Liver (tissue), 9 donors: Measurements from ENCODE around the gene SPANXD. TPM values are rescaled to one million over a fixed set of nuclear protein-coding genes. Genes with fewer than 3 reads are reported as not detected.

ENCODE experiments used
- DNase-seq: peaks from one replicate; pipeline ENCODE4 v3.0.0-alpha.2; 2017; ENCODE audit warnings: low spot score
- H3K27ac ChIP-seq, 2 donors: one replicate each; pipeline ENCODE4 v1.7.0; 2013; ENCODE audit warnings: inconsistent platforms in 2 of 2, low read length in 2 of 2, control low read depth in 1 of 2, low read depth in 1 of 2, mild to moderate bottlenecking in 1 of 2
- H3K27me3 ChIP-seq, 4 donors: one replicate each; pipeline versions ENCODE4 v1.6.1 to v1.7.0; 2013; ENCODE audit warnings: low read length in 3 of 4, inconsistent platforms in 1 of 4, mild to moderate bottlenecking in 1 of 4, moderate library complexity in 1 of 4; ENCODE audit not compliant: control insufficient read depth in 4 of 4, insufficient read depth in 4 of 4
- H3K36me3 ChIP-seq, 4 donors: one replicate each; pipeline versions ENCODE4 v1.6.1 to v1.7.0; 2013; ENCODE audit warnings: low read length in 3 of 4, mild to moderate bottlenecking in 3 of 4, low read depth in 1 of 4, moderate library complexity in 1 of 4; ENCODE audit not compliant: control insufficient read depth in 4 of 4, insufficient read depth in 3 of 4
- H3K4me1 ChIP-seq, 4 donors: one replicate each; pipeline versions ENCODE4 v1.6.1 to v1.7.0; 2013; ENCODE audit warnings: low read length in 3 of 4, mild to moderate bottlenecking in 3 of 4, moderate library complexity in 1 of 4; ENCODE audit not compliant: control insufficient read depth in 4 of 4, insufficient read depth in 4 of 4
- H3K4me3 ChIP-seq, 3 donors: one replicate each; pipeline versions ENCODE4 v1.6.1 to v1.7.0; 2013; ENCODE audit warnings: low read length in 3 of 3, control low read depth in 1 of 3, low read depth in 1 of 3, mild to moderate bottlenecking in 1 of 3
- H3K9ac ChIP-seq, 2 donors: one replicate each; pipeline ENCODE4 v1.7.0; 2013; ENCODE audit warnings: low read length in 2 of 2, mild to moderate bottlenecking in 2 of 2, moderate library complexity in 2 of 2, control low read depth in 1 of 2, low read depth in 1 of 2
- H3K9me3 ChIP-seq, 4 donors: one replicate each; pipeline versions ENCODE4 v1.6.1 to v1.7.0; 2013; ENCODE audit warnings: low read length in 3 of 4; ENCODE audit not compliant: control insufficient read depth in 4 of 4
- EGR1 ChIP-seq, 2 donors: IDR thresholded peaks; 2 replicates each; pipeline ENCODE4 v1.6.1; 2016 to 2018; ENCODE audit warnings: antibody characterized with exemption in 2 of 2, low read depth in 2 of 2
- FOXA1 ChIP-seq: IDR thresholded peaks from 2 replicates; pipeline ENCODE4 v1.6.1; 2016; ENCODE audit warnings: antibody characterized with exemption
- FOXA2 ChIP-seq: IDR thresholded peaks from 2 replicates; pipeline ENCODE4 v1.6.1; 2016; ENCODE audit warnings: antibody characterized with exemption
- GABPA ChIP-seq, 2 donors: IDR thresholded peaks in 1 of 2; conservative IDR thresholded peaks in 1 of 2; 2 replicates each; pipeline ENCODE4 v1.6.1; 2016; ENCODE audit warnings: antibody characterized with exemption in 2 of 2, mild to moderate bottlenecking in 1 of 2, moderate library complexity in 1 of 2
- HNF4A ChIP-seq, 2 donors: conservative IDR thresholded peaks; 2 replicates each; pipeline ENCODE4 v1.6.1; 2016; ENCODE audit warnings: antibody characterized with exemption in 2 of 2, mild to moderate bottlenecking in 2 of 2
- HNF4G ChIP-seq: IDR thresholded peaks from 2 replicates; pipeline ENCODE4 v1.6.1; 2016; ENCODE audit warnings: antibody characterized with exemption
- JUND ChIP-seq, 2 donors: IDR thresholded peaks; 2 replicates each; pipeline ENCODE4 v1.6.1; 2016; ENCODE audit warnings: antibody characterized with exemption in 2 of 2
- RAD21 ChIP-seq, 2 donors: IDR thresholded peaks; 2 replicates each; pipeline ENCODE4 v1.6.1; 2016; ENCODE audit warnings: antibody characterized with exemption in 2 of 2, mild to moderate bottlenecking in 2 of 2
- RXRA ChIP-seq, 2 donors: IDR thresholded peaks; 2 replicates each; pipeline ENCODE4 v1.6.1; 2017 to 2018; ENCODE audit warnings: antibody characterized with exemption in 2 of 2, mild to moderate bottlenecking in 1 of 2
- SP1 ChIP-seq: IDR thresholded peaks from 2 replicates; pipeline ENCODE4 v1.6.1; 2018; ENCODE audit warnings: antibody characterized with exemption, mild to moderate bottlenecking
- TAF1 ChIP-seq: conservative IDR thresholded peaks from 2 replicates; pipeline ENCODE4 v1.6.1; 2016; ENCODE audit warnings: antibody characterized with exemption, mild to moderate bottlenecking
- YY1 ChIP-seq: IDR thresholded peaks from 2 replicates; pipeline ENCODE4 v1.6.1; 2016; ENCODE audit warnings: antibody characterized with exemption, mild to moderate bottlenecking
- WGBS: extraction: QIAGEN DNeasy Blood & Tissue Kit; methylation state at CpG from one replicate; pipeline ENCODE4 v1.1.7; 2013; 5-methylcytosine and 5-hydroxymethylcytosine counted together
- polyA plus RNA-seq, 2 donors: library from polyadenylated mRNA; stranded (reverse) in 1 of 2; unstranded in 1 of 2; fragments of 200-250 nt in 1 of 2; fragments of >200 nt in 1 of 2; fragmentation: Nextera tagmentation in 1 of 2; extraction: Ambion mirVana in 1 of 2; gene quantifications; one replicate each; pipeline versions ENCODE4 v1.2.1 to v1.2.3, GENCODE V29; 2013 to 2015
- total RNA-seq, 2 donors: library from RNA; depleted of rRNA; stranded (reverse); fragments of >200 nt; gene quantifications; one replicate each; pipeline ENCODE4 v1.2.3, GENCODE V29; 2014
- TF ChIP-seq, protein P1 (sequence below): fragments of 150-350 bp; IDR thresholded peaks from 2 replicates; pipeline ENCODE4 v1.5.1; 2017; ENCODE audit warnings: improper control_type of control experiment, low read depth, low read length; ENCODE audit not compliant: missing input control
- TF ChIP-seq, protein P2 (sequence below): IDR thresholded peaks from 2 replicates; pipeline ENCODE4 v1.6.1; 2016; ENCODE audit warnings: antibody characterized with exemption
- TF ChIP-seq, protein P3 (sequence below): IDR thresholded peaks from 2 replicates; pipeline ENCODE4 v1.6.1; 2016; ENCODE audit warnings: antibody characterized with exemption
- TF ChIP-seq, protein P4 (sequence below): IDR thresholded peaks from 2 replicates; pipeline ENCODE4 v1.6.1; 2016; ENCODE audit warnings: antibody characterized with exemption, mild to moderate bottlenecking
- TF ChIP-seq, protein P5 (sequence below): IDR thresholded peaks from 2 replicates; pipeline ENCODE4 v1.6.1; 2016; ENCODE audit warnings: antibody characterized with exemption
- donor health status: healthy.
- donor health status: healthy.
- donor health status: healthy.
- donor health status: healthy.
- donor health status: healthy.

The SPANXD gene
- total and polyA plus RNA-seq, 4 donors = not detected

DNA sequence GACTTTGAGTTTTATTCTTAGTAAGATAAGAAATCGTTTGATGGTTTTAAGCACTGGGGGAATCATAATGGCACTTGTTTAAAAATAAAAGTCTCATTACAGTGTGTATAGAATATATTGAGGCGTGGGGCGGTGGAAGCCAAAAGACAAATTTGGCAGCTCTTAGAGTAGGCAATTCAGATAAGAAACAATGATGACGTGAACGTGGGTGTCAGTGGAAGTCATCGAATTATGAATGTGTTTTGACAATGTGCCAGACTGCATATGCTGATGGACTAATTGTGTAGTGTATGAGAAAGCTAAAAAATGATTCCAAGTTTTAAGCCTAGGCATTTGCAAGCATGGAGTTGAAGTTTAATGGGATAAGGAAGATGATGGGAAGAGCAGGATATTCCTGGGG lies 35.8 kb downstream of the SPANXD start:
- Histone ChIP-seq H3K36me3 (no peaks in the 10 kb centered on the region), H3K4me1 (no peaks in the 10 kb centered on the region), H3K27ac (no peak overlapping the region), H3K4me3 (no peak overlapping the region), H3K9ac (no peak overlapping the region), H3K27me3 (no peaks in the 10 kb centered on the region), H3K9me3 (no peaks in the 10 kb centered on the region)
- no peak for DNase-seq
- WGBS = 66% methylated on average over 6 of the region's 6 CpGs
- TF ChIP-seq RAD21 (IDR thresholded peaks at IDR 0.05) (no peak), HNF4A (conservative IDR thresholded peaks at IDR 0.05) (no peak), GABPA (IDR thresholded peaks at IDR 0.05 in 1 of 2, conservative IDR thresholded peaks at IDR 0.05 in 1 of 2) (no peak), HNF4G (no peak), EGR1 (IDR thresholded peaks at IDR 0.05; ENCODE audit: low read depth in 2 of 2) (no peak), SP1 (no peak), FOXA2 (no peak), RXRA (IDR thresholded peaks at IDR 0.05) (no peak), JUND (IDR thresholded peaks at IDR 0.05) (no peak), TAF1 (no peak), YY1 (no peak)
- TF ChIP-seq, protein P1, sequence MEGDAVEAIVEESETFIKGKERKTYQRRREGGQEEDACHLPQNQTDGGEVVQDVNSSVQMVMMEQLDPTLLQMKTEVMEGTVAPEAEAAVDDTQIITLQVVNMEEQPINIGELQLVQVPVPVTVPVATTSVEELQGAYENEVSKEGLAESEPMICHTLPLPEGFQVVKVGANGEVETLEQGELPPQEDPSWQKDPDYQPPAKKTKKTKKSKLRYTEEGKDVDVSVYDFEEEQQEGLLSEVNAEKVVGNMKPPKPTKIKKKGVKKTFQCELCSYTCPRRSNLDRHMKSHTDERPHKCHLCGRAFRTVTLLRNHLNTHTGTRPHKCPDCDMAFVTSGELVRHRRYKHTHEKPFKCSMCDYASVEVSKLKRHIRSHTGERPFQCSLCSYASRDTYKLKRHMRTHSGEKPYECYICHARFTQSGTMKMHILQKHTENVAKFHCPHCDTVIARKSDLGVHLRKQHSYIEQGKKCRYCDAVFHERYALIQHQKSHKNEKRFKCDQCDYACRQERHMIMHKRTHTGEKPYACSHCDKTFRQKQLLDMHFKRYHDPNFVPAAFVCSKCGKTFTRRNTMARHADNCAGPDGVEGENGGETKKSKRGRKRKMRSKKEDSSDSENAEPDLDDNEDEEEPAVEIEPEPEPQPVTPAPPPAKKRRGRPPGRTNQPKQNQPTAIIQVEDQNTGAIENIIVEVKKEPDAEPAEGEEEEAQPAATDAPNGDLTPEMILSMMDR = no peak
- TF ChIP-seq, protein P2, sequence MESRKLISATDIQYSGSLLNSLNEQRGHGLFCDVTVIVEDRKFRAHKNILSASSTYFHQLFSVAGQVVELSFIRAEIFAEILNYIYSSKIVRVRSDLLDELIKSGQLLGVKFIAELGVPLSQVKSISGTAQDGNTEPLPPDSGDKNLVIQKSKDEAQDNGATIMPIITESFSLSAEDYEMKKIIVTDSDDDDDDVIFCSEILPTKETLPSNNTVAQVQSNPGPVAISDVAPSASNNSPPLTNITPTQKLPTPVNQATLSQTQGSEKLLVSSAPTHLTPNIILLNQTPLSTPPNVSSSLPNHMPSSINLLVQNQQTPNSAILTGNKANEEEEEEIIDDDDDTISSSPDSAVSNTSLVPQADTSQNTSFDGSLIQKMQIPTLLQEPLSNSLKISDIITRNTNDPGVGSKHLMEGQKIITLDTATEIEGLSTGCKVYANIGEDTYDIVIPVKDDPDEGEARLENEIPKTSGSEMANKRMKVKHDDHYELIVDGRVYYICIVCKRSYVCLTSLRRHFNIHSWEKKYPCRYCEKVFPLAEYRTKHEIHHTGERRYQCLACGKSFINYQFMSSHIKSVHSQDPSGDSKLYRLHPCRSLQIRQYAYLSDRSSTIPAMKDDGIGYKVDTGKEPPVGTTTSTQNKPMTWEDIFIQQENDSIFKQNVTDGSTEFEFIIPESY = no peak
- TF ChIP-seq, protein P3, sequence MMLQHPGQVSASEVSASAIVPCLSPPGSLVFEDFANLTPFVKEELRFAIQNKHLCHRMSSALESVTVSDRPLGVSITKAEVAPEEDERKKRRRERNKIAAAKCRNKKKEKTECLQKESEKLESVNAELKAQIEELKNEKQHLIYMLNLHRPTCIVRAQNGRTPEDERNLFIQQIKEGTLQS = no peak
- TF ChIP-seq, protein P4, sequence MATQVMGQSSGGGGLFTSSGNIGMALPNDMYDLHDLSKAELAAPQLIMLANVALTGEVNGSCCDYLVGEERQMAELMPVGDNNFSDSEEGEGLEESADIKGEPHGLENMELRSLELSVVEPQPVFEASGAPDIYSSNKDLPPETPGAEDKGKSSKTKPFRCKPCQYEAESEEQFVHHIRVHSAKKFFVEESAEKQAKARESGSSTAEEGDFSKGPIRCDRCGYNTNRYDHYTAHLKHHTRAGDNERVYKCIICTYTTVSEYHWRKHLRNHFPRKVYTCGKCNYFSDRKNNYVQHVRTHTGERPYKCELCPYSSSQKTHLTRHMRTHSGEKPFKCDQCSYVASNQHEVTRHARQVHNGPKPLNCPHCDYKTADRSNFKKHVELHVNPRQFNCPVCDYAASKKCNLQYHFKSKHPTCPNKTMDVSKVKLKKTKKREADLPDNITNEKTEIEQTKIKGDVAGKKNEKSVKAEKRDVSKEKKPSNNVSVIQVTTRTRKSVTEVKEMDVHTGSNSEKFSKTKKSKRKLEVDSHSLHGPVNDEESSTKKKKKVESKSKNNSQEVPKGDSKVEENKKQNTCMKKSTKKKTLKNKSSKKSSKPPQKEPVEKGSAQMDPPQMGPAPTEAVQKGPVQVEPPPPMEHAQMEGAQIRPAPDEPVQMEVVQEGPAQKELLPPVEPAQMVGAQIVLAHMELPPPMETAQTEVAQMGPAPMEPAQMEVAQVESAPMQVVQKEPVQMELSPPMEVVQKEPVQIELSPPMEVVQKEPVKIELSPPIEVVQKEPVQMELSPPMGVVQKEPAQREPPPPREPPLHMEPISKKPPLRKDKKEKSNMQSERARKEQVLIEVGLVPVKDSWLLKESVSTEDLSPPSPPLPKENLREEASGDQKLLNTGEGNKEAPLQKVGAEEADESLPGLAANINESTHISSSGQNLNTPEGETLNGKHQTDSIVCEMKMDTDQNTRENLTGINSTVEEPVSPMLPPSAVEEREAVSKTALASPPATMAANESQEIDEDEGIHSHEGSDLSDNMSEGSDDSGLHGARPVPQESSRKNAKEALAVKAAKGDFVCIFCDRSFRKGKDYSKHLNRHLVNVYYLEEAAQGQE = no peak
- TF ChIP-seq, protein P5, sequence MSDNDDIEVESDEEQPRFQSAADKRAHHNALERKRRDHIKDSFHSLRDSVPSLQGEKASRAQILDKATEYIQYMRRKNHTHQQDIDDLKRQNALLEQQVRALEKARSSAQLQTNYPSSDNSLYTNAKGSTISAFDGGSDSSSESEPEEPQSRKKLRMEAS = no peak

DNA sequence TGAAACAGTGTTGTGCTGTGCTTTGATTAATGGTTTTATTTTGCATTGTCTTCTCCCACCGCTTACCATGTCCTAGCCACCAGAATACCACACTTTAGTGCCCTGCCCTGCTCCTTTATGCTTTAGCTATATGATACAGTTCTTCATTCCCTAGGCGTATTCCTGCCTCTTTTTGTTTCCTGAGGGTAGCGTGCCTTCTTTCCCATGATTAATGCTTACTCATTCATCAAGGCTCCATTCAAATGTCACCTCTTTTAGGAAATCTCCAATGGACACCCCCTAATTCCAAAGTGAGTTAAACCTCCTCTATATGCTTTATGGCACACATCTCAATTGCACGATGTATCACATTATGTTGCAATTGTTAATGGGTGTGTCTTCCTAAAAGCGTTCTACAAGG lies 46.3 kb downstream of the SPANXD start:
- H3K27me3 ChIP-seq = no peaks in the 10 kb centered on the region
- 80% methylated on average over 5 of the region's 5 CpGs for WGBS
- no peak overlapping the region for H3K4me3 ChIP-seq
- H3K27ac ChIP-seq = no peak overlapping the region
- H3K4me1 ChIP-seq = no peaks in the 10 kb centered on the region
- H3K36me3 ChIP-seq = no peaks in the 10 kb centered on the region
- DNase-seq = no peak
- H3K9me3 ChIP-seq = no peaks in the 10 kb centered on the region
- no peak overlapping the region for H3K9ac ChIP-seq
- TF ChIP-seq, protein P3 = no peak
- TF ChIP-seq GABPA (IDR thresholded peaks at IDR 0.05 in 1 of 2, conservative IDR thresholded peaks at IDR 0.05 in 1 of 2) (no peak), SP1 (no peak), FOXA1 (no peak), TAF1 (no peak)
- TF ChIP-seq, protein P1 = no peak
- TF ChIP-seq, protein P2 = no peak
- TF ChIP-seq, protein P5 = no peak
